Activated T-helper 17 cell treated with anti-CD3 and anti-CD28 coated beads, Interleukin-2, amount 50 U/mL, for 72 hours (primary cell): ENCODE measurements around the gene SOX6. TPM values are rescaled to one million over a fixed set of nuclear protein-coding genes. Genes with fewer than 3 reads are reported as not detected.
"Not testable (repeated sequence)": the region's sequence is repeated elsewhere in the genome, so short reads cannot be mapped to it uniquely, and the experiment has no call there.

Experiments used
- ATAC-seq: fragments of 150-1000 bp; cut with Tn5 transposase; replicated peaks from 2 replicates; pipeline ENCODE4 v1.10.0; 2021; ENCODE audit warnings: mild to moderate bottlenecking, moderate library complexity
- H3K27ac Mint-ChIP-seq: one replicate; pipeline ENCODE4 v1.8.0; 2022; ENCODE audit warnings: mixed read lengths
- H3K27me3 Mint-ChIP-seq: one replicate; pipeline ENCODE4 v1.8.0; 2022; ENCODE audit warnings: mixed read lengths
- H3K36me3 Mint-ChIP-seq: one replicate; pipeline ENCODE4 v1.8.0; 2022; ENCODE audit warnings: low read depth, mild to moderate bottlenecking, mixed read lengths
- H3K4me1 Mint-ChIP-seq: one replicate; pipeline ENCODE4 v1.8.0; 2022; ENCODE audit warnings: mixed read lengths
- H3K4me3 Mint-ChIP-seq: one replicate; pipeline ENCODE4 v1.8.0; 2022; ENCODE audit warnings: mild to moderate bottlenecking, mixed read lengths
- H3K9me3 Mint-ChIP-seq: one replicate; pipeline ENCODE4 v1.8.0; 2022; ENCODE audit warnings: mixed read lengths
- total RNA-seq, 2 donors: library from RNA; stranded (reverse); gene quantifications; one replicate each; pipeline ENCODE4 v1.2.3, GENCODE V29; 2022

The SOX6 gene
- total RNA-seq = under 1 TPM in 1 of 2 donors, not detected in 1; 0.11 TPM

- Mint-ChIP-seq H3K9me3 (peaks cover 11% of the 10 kb centered on the region), H3K27ac (no peak within 1 kb of the TSS), H3K4me1 (no peaks in the 10 kb centered on the region), H3K4me3 (no peak within 1 kb of the TSS), H3K27me3 (no peaks in the 10 kb centered on the region), H3K36me3 (no peaks in the 10 kb centered on the region)
- ATAC-seq = no peak
Measured at GRCh38 chr11:16356057-16356760, at the start of gene SOX6. Gene SOX6, minus strand, starts transcription at chr11:16356546. Its CDS starts 15,298 bp downstream, at chr11:16341248.

DNA sequence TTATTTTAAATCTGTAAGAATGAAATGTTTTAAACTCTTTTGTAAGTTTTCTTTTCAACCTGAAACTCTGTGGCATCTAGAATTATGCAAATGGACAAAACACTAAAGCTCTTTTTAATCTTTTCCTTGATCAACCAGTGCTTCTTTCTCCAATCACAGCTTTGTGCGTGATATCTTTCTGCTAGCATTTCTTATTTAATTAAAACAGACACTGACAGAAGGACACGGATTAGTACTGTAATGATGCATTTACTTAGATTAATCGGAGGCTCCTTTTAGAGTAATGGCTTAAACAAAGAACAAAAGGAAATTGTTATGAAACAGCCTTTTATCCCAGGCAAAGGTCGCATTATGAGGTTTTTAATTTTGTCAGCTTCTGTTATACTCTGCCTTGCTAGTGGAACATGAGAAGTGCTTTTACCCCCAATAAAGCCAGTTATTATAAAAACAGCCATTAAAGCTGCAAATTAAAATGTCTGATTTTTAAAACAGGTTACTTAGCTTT, 48.5 kb upstream of the SOX6 start:
- no peak for ATAC-seq
- Mint-ChIP-seq H3K36me3 (no peaks in the 10 kb centered on the region), H3K9me3 (peaks cover 3% of the 10 kb centered on the region), H3K27me3 (no peaks in the 10 kb centered on the region), H3K27ac (no peak overlapping the region), H3K4me1 (no peaks in the 10 kb centered on the region), H3K4me3 (no peak overlapping the region)

- no peak for ATAC-seq
- H3K27me3 Mint-ChIP-seq = no peaks in the 10 kb centered on the region
- no peak overlapping the region for H3K27ac Mint-ChIP-seq
- H3K36me3 Mint-ChIP-seq = no peaks in the 10 kb centered on the region
- no peaks in the 10 kb centered on the region for H3K4me1 Mint-ChIP-seq
- no peak overlapping the region for H3K4me3 Mint-ChIP-seq
- peaks cover 3% of the 10 kb centered on the region for H3K9me3 Mint-ChIP-seq
Measured at GRCh38 chr11:16403851-16404250, 47.5 kb upstream of the SOX6 start.

GRCh38 chr11:16403448-16403803, 47.1 kb upstream of the SOX6 start:
- no peaks in the 10 kb centered on the region for H3K4me1 Mint-ChIP-seq
- no peaks in the 10 kb centered on the region for H3K27me3 Mint-ChIP-seq
- no peak for ATAC-seq
- H3K27ac Mint-ChIP-seq = no peak overlapping the region
- H3K36me3 Mint-ChIP-seq = no peaks in the 10 kb centered on the region
- no peak overlapping the region for H3K4me3 Mint-ChIP-seq
- peaks cover 3% of the 10 kb centered on the region for H3K9me3 Mint-ChIP-seq

DNA sequence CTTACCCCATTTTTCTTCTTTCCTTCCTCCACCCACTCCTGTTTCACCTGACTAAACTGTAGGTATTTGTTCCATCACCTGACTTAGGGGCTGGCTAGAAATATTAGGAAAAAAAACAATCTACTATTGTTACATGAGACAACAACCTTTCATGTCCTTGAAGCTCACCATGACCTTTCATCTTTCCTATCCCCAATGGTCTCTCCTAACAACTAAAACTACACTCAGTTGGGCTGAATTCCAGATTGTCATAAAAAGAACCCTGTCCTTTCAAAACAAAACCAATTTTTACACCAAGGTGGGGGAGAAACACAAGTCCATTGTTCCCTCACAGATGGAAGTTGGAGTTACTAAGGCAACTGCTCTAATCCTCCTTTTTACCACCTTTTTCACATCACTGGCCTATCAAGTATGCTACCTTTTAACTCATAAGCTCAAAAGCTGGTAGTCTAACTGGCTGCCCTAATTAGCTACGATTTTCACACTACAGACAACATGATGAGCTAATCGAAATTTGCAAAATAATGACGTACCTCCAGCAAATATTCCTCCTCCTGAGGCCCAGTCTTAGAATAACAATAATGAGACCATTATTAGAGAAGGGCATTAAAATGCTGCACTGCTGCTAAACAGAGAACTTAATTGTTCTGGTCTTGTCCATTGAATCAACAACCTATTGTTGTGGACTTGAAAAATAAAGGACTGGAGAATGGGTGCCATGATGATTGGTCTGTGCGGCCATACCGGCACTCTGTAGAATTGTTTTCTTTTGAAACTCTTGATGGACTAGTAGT, 46.5 kb upstream of the SOX6 start:
- Mint-ChIP-seq H3K4me1 (no peaks in the 10 kb centered on the region), H3K4me3 (no peak overlapping the region), H3K9me3 (peaks cover 3% of the 10 kb centered on the region), H3K36me3 (no peaks in the 10 kb centered on the region), H3K27me3 (no peaks in the 10 kb centered on the region), H3K27ac (no peak overlapping the region)
- ATAC-seq = no peak

- H3K27me3 Mint-ChIP-seq = no peaks in the 10 kb centered on the region
- H3K4me3 Mint-ChIP-seq = no peak overlapping the region
Measured at GRCh38 chr11:16397390-16397789, 41.0 kb upstream of the SOX6 start.

GRCh38 chr11:16395601-16396000, 39.3 kb upstream of the SOX6 start:
- H3K9me3 Mint-ChIP-seq = no peaks in the 10 kb centered on the region
- ATAC-seq = no peak
- H3K27me3 Mint-ChIP-seq = no peaks in the 10 kb centered on the region
- no peak overlapping the region for H3K27ac Mint-ChIP-seq
- no peak overlapping the region for H3K4me3 Mint-ChIP-seq
- no peaks in the 10 kb centered on the region for H3K36me3 Mint-ChIP-seq
- no peaks in the 10 kb centered on the region for H3K4me1 Mint-ChIP-seq

More at GRCh38 chr11:16397390-16397789, 41.0 kb upstream of the SOX6 start:
- no peak for ATAC-seq
- Mint-ChIP-seq H3K36me3 (no peaks in the 10 kb centered on the region), H3K4me1 (no peaks in the 10 kb centered on the region), H3K9me3 (peaks cover 3% of the 10 kb centered on the region), H3K27ac (no peak overlapping the region)

DNA sequence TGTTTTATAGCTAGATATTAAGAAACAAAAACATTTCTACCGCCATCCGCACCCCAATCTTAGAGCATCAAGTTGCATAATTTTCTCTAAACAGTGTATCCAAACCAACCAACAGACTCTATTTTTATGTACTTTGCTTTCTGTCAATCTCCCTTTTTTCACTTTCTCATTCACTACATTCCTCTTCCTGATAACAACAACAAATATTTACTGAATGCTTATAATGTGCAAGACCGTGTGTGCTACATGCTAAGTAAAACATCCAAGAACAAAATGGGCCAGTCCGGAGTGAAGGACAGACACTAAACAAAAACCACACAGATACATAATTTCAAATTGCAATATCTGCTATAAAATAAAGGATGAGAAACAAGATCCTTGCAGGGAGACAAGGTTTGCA, 38.6 kb upstream of the SOX6 start:
- Mint-ChIP-seq H3K4me1 (no peaks in the 10 kb centered on the region), H3K36me3 (no peaks in the 10 kb centered on the region), H3K4me3 (no peak overlapping the region), H3K27me3 (no peaks in the 10 kb centered on the region), H3K9me3 (peaks cover 3% of the 10 kb centered on the region), H3K27ac (no peak overlapping the region)
- no peak for ATAC-seq

GRCh38 chr11:16393340-16393739, 37.0 kb upstream of the SOX6 start:
- Mint-ChIP-seq H3K36me3 (no peaks in the 10 kb centered on the region), H3K9me3 (peaks cover 6% of the 10 kb centered on the region), H3K4me1 (no peaks in the 10 kb centered on the region), H3K27ac (no peak overlapping the region), H3K4me3 (no peak overlapping the region), H3K27me3 (no peaks in the 10 kb centered on the region)
- ATAC-seq = no peak

GRCh38 chr11:16392616-16393015, 36.3 kb upstream of the SOX6 start:
- H3K27ac Mint-ChIP-seq = no peak overlapping the region
- H3K27me3 Mint-ChIP-seq = no peaks in the 10 kb centered on the region
- no peak overlapping the region for H3K4me3 Mint-ChIP-seq
- H3K4me1 Mint-ChIP-seq = no peaks in the 10 kb centered on the region
- no peak for ATAC-seq
- peaks cover 6% of the 10 kb centered on the region for H3K9me3 Mint-ChIP-seq
- no peaks in the 10 kb centered on the region for H3K36me3 Mint-ChIP-seq

- H3K27ac Mint-ChIP-seq, H3K27me3 Mint-ChIP-seq, ATAC-seq, H3K4me3 Mint-ChIP-seq, H3K9me3 Mint-ChIP-seq, H3K36me3 Mint-ChIP-seq, H3K4me1 Mint-ChIP-seq: not testable (repeated sequence)
Measured at GRCh38 chr11:16390826-16391225, 34.5 kb upstream of the SOX6 start.

DNA sequence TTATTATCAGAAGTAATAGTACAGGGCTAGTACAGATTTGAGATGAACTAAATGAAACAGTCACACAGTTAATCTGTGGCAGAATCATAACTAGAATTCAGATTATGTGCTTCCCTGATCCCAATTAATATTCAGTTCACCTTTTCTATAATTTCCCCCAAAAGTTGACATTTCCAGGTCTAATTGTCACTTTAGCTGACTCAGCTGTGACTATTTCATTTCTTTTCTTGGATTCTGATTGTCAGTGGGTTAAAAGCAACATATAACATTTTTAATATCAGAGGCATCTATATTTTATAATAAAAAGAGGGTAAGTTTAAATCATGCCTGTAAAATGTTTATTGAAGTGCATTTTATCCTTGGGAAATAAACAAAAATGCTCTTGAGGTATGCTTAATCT, 28.8 kb upstream of the SOX6 start:
- Mint-ChIP-seq H3K9me3 (peaks cover 4% of the 10 kb centered on the region), H3K27me3 (no peaks in the 10 kb centered on the region), H3K27ac (no peak overlapping the region), H3K4me1 (no peaks in the 10 kb centered on the region), H3K4me3 (no peak overlapping the region), H3K36me3 (no peaks in the 10 kb centered on the region)
- ATAC-seq = no peak

DNA sequence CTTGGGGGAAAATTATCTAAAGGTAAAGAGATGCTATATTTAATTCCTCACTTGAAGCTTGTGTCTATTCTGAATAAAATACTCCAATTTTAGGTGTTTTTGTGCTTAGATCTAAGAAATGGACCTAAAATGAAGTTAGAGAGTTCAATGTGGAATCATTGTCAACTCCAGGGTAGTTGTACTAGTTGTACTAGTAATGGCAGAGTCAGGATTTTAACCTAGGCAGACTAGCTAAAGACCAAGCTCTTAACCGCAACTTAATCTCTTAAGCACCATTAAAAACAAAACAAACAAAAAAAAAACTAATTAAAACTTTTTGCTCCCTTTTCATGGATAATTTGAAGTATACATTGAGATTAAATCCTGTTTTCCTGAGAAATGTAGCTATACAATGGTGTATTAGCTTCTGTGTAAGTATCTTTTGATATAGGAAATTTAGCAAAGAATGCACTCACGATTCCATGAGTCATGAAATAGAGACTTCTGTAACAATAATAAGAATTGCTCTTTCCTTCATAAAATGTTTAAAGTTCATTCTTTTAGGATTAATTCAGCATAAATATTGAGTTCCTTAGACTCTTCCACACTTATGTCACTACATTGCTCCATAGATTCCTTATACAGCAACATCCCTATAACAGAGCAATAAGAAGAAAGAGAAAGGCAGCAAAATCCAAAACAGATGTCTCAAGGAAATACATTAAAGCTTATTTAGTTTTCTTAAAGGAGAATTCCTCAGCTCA, 26.5 kb upstream of the SOX6 start:
- H3K4me1 Mint-ChIP-seq = no peaks in the 10 kb centered on the region
- ATAC-seq = no peak
- H3K9me3 Mint-ChIP-seq = no peaks in the 10 kb centered on the region
- H3K27ac Mint-ChIP-seq = no peak overlapping the region
- H3K36me3 Mint-ChIP-seq = no peaks in the 10 kb centered on the region
- no peaks in the 10 kb centered on the region for H3K27me3 Mint-ChIP-seq
- no peak overlapping the region for H3K4me3 Mint-ChIP-seq

- Mint-ChIP-seq H3K27ac (no peak overlapping the region), H3K9me3 (no peaks in the 10 kb centered on the region), H3K36me3 (no peaks in the 10 kb centered on the region)
Measured at GRCh38 chr11:16382186-16382585, 25.8 kb upstream of the SOX6 start.

More at GRCh38 chr11:16382186-16382585, 25.8 kb upstream of the SOX6 start:
- no peaks in the 10 kb centered on the region for H3K27me3 Mint-ChIP-seq
- no peak overlapping the region for H3K4me3 Mint-ChIP-seq
- H3K4me1 Mint-ChIP-seq = no peaks in the 10 kb centered on the region
- no peak for ATAC-seq
